ENCODE results near the gene PIK3CD.
"Not testable (repeated sequence)": the region's sequence is repeated elsewhere in the genome, so short reads cannot be mapped to it uniquely, and the experiment has no call there.

The PIK3CD gene

DNA sequence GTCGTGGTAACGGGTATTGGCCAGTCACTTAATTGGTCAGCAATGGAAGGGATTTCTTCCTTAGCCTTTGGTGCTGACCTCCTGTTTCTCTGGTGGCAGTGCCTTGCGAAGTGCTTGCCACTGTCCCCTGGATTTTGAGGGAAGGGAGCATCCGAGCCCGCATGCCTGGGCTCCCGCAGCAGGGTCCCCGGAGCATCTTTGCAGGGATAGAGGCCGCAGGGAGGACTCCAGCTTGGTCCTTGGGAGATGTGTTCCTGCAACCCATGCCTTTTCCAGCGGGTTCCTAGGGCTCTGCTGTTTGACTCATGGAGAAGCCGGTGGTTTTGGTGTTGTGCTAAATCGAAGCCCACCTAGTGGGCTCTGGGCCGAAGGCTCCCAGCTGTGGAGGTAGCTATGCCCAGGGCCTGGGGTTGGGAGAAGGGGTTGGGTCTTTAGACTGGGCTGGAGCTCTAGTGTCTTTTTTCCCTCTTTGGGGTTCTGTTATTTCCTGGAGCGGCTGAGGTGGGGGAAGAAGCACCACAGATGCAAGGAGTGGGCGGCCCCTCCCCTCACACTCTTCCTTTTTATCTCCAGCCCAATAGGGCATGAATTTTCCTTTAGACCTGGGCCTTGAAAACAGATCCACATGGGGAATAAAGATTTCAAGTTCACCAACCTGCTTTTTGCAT is 39.0 kb downstream of the PIK3CD start:
- no peak for DNase-seq

DNA sequence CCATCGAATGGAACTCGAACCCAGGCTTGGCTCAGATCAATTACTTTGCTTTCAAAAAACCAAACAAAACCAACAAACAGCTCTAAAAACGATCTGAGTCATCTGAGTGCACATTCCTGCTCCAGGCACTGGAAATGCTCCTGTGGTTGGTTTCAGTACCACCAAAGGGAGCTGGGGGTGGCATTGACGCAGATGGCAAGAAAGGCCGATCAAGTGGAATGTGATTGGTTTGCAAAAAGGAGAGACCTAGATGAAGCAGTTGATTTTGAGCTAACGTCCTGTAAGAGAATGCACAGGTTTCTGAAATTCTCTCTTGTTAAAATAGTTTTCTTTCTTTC is 39.5 kb downstream of the PIK3CD start:
- DNase-seq: no peak

DNA sequence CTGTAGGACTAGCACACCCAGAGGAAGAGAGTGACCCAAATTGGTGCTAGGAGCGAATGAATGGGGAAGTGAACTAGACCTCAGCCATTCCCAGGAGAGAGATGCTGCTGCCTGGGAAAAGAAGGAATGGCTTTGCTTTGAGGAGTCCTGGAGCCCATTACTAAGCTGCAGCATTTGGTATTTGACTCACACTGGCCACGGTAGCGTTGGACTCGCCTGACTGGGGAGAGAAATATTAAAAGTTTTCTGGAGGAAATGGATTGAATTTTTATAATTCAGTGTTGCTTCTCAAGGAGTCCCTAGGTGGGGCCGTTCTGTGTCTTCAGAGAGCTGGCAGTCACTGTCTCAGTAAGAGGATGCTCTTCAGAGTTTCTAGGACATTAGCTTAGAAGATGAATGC is 40.2 kb downstream of the PIK3CD start:
- DNase-seq: no peak

DNA sequence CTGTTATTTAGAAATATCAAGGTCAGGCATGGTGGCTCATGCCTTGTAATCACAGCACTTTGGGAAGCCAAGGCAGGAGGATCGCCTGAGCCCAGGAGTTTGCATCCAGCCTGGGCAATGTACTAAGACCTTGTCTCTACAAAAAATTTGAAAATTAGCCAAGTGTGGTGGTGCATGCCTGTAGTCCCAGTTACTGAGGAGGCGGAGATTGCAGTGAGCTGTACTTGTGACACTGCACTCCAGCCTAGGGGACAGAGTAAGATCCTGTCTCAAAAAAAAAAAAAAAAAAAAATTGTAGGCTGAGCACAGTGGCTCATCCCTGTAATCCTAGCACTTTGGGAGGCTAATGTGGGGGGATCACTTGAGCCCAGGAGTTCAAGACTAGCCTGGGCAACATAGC is 45.3 kb downstream of the PIK3CD start:
- no peak for DNase-seq

DNA sequence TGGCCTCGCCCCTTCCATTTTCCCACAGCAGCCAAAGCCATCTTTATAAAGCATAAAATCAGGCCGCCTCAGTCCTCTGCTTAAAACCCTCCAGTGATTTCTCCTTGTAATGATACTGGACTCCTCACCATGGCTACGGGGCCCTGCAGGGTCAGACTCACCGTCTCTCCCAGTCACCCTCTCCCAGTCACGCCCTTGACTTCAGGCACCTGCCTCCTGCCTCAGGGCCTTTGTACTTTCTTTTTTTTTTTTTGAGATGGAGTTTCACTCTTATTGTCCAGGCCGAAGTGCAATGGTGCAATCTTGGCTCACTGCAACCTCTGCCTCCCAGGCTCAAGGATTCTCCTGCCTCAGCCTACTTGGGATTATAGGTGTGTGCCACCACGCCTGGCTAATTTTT is 47.8 kb downstream of the PIK3CD start:
- DNase-seq: no peak

DNA sequence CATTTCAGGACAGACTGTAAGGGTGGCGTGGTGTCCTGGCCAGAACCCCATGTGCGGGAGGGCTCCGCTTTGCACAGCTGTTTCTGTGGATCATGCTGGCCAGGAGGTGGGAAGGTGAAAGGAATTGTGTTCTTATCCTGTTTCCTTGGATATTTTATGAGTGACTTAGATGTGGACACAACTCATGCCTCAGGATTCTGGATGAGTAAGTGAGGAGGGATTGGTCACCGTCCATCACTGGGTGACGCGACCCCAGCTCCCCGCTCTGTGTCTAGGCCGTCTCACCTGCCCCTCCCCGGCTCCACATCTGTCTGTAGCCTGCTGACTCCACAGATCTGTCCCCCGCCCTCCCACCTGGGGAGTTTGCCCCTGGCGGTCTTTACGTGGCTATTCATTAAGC is 48.8 kb downstream of the PIK3CD start:
- no peak for DNase-seq

DNA sequence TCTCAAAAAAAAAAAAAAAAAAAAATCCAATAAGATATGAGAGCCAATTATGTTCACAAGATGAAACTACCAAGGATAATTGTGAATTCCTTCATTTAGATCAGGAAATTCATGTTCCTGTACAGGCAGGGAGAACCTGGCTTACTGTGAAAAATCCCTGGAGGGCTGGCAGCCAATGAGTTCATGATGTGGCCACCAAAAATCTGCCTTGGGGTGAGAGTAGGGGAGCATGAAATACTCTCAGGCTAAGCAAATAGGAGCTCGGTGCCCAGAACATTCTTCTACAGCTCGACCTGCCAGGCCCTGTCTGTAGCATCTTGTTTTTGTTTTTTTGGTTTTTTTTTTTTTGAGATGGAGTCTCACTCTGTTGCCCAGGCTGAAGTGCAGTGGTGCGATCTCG is 50.1 kb downstream of the PIK3CD start:
- DNase-seq: no peak

DNA sequence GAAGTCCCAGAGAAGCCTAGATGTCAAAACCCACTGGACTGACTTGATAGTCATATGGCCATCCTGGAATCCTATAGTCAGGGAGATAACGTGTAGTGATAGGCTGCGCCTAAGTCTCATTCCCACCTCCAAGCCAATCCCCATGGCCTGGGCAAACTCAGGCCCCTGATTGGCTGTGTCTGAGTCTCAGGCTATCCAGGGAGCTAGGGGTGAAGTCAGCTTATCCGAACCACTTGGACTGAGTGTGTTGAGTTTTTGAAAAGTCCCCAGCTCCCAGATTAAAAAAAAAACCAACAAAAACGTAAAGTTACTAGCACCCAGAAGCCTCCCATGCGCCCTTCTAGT is 51.6 kb downstream of the PIK3CD start:
- DNase-seq: no peak

DNA sequence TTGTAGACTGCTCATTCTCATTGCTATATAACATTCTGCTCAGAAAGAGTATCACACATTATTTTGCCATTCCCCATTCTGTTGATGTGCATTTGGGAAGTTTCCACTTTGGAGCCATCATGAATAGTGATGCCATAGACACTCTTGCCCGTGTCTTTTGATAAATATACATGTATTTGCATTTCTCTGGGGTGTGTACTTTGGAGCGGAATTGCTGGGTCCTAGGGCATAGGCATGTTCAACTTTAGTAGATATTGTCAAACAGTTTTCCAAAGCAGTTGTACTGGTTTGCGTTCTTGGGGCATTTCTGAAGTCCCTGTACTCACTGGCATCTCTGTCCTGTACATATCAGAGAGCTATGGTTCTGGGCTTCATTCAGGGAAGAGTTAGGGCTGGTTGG is 52.1 kb downstream of the PIK3CD start:
- no peak for DNase-seq

DNA sequence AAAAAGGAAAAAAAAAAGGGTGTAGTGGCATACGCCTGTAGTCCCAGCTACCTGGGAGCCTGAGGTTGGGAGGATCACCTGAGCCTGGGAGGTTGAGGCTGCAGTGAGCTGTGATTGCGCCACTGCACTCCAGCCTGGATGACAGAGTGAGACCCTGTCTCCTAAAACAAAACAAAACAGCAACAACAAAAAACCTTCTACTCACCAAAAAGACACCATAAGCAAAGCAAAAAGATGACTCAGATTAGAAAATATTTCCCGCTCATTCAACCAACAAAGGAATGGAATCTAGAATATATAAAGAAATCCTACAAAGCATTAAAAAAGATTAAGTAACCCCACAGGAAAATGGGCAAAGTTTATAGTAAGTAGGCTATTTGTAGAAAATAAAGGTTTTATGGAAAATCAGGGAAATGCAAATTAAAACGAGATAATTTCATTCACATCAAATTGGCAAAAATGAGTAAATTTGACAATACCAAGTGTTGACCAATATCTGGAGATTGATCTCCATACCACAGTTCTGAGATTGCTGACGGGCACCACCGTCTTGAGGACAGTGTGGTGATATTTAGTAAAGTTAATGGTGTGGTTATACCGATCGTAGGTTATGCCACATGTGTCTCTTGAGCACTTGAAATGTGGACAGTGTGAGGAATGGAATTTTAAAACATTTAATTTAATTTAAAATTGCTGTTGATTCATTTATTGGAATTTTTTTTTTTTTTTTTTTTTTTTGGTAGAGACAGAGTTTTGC is 54.0 kb downstream of the PIK3CD start:
- no peak for DNase-seq

DNA sequence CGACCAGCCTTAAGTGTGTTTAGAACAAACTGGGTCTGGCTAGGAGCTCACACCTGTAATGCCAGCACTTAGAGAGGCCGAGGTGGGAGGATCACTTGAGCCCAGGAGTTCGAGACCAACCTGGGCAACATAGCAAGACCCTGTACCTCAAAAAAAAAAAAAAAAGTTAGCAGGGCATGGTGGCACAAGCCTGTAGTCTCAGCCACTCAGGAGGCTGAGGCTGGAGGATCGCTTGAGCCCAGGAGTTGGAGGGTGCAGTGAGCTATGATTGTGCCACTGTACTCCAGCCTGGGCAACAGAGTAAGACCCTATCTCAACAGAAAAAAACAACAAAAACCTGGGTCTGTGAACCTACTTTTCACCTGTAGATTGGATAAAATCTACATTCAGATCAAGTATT is 54.6 kb downstream of the PIK3CD start:
- no peak for DNase-seq

DNA sequence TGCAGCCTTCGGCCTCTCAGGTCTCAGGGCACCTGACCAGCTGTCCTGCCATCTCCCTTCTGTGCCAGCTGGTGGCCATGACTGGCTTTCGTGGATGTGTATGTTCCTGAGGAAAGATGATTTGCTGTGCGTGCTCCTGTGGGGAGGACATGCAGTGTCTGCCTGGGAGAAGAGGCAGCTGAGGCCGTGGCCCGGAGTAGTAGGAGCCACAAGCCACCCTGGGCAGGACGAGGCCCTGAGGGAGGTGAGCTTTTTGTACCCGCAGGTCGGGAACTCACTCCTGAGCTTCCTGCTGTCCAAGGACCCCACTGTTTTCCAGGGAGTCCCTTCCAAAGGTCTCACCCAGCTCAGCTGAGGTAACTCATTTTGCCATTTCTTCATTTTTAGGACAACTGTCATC is 58.5 kb downstream of the PIK3CD start:
- no peak for DNase-seq

DNA sequence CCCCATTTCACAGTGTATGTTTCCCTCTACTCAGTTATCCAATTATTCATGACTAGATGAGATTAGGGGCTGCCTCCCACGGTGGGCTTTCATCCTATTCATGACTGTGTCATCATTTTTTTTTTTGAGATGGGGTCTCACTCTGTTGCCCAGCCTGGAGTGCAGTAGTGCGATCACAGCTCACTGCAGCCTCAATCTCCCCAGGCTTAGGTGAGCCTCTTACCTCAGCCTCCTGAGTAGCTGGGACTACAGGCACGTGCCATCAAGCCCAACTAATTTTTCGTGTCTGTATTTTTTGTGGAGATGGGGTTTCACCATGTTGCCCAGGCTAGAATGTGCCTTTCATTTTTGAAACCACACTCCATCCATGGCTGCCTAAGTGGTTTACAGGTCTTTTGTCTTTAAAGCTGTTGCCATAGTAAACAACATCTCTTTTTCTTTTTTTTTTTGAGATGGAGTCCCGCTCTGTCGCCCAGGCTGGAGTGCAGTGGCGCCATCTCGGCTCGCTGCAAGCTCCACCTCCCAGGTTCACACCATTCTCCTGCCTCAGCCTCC is 60.0 kb downstream of the PIK3CD start:
- no peak for DNase-seq

DNA sequence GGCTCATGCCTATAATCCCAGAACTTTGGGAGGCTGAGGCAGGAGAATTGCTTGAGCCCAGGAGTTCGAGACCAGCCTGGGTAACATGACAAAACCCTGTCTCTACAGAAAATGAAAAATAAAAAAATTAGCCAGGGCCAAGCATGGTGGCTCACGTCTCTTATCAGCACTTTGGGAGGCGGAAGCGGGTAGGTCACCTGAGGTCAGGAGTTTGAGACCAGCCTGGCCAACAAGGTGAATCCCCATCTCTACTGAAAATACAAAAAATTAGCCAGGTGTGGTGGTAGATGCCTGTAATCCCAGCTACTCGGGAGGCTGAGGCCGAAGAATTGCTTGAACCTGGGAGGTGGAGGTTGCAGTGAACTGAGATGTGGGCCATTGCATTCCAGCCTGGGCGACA is 61.2 kb downstream of the PIK3CD start:
- not testable (repeated sequence) for DNase-seq

DNA sequence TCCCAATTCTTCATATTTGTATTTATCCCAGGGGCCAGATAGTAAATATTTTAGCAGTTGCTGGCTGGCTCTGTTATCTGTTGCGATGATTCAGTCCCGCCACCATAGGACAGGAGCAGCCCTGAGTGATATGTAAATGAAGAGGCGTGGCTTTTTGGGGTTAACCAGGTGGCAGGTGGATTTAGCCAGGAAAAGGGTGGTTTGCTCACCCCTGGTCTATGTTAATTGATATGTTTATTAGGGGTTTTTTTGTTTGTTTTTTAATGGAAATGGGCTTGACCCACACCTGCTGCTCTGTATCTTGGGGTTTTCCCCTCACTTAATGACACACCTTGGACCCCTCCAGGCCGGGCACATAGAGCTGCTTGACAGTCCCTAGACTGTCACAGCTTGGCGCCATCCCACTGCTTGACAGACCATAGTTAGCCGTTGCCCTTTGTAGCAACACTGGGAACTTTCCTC is 62.8 kb downstream of the PIK3CD start:
- no peak for DNase-seq

DNA sequence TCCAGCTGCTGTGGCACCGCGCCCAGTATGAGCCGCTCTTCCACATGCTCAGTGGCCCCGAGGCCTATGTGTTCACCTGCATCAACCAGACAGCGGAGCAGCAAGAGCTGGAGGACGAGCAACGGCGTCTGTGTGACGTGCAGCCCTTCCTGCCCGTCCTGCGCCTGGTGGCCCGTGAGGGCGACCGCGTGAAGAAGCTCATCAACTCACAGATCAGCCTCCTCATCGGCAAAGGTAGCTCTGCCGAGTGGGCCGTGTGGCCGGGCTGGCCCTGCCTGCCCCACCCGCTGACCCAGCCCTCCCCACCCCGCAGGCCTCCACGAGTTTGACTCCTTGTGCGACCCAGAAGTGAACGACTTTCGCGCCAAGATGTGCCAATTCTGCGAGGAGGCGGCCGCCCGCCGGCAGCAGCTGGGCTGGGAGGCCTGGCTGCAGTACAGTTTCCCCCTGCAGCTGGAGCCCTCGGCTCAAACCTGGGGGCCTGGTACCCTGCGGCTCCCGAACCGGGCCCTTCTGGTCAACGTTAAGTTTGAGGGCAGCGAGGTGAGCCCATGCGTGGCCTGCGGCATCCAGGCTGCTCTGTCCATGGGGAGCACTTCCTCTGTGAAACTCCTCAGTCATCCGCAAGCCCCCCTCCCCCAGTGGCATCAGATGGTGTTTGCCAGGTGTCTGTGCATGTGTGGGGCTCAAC is 64.2 kb downstream of the PIK3CD start:
- no peak for DNase-seq

DNA sequence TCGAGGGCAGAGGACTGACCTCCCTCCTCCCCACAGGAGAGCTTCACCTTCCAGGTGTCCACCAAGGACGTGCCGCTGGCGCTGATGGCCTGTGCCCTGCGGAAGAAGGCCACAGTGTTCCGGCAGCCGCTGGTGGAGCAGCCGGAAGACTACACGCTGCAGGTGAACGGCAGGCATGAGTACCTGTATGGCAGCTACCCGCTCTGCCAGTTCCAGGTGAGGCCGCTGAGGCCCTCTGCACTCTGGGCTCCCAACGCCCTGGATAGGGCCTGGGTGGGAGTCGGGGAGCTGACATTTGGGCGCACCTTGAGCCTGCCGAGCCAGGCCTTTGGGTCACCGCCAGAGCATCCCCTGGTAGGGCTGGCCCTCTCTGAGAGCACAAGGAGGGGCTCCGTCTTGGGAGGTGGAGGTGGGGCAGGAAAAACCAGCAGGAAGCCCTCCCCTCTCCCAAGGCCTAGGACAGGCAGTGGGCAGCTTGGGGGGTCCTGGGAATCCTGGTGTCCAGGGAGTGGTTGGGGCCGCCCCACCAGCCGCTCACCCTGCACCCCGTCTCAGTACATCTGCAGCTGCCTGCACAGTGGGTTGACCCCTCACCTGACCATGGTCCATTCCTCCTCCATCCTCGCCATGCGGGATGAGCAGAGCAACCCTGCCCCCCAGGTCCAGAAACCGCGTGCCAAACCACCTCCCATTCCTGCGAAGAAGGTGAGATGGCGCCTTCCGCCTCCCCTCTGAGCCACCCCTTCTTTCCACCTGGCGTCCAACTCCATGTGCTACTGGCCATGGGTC is 65.1 kb downstream of the PIK3CD start:
- no peak for DNase-seq

DNA sequence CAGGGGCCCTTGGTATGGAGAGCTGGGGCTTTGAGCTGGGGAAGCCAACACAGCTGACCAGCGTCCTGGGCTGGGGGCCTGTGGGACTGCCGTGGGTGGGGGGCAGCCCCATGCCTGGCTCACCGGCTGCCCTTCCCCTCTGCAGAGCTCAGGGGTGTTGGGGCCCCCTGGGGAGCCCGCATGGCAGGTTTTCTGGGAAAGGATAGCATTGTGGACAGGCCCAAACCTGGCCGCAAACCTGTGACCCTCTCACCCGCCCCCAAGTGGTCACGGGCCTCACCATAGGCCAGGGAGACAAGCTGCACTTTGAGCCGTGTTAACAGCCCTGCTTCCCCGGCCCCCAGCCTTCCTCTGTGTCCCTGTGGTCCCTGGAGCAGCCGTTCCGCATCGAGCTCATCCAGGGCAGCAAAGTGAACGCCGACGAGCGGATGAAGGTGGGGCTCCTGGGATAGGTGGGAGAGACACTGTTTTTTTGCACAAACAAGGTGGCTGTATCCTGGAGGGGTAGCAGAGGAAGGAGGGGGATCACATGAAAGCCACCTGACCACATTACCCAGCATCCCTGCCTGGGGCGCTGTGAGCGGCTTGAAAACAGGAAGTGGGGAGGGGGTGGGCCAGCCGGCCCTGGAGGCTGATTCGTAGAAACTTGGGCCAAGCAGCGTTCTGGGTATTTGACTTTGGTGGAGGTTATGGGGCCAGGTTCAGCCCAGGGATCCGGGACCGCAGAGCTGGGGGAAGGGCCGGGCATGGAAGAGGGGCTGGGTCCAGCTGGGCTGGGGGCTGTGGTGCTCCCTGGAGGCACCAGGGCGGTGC is 65.9 kb downstream of the PIK3CD start:
- DNase-seq: peak; percentile 78

DNA sequence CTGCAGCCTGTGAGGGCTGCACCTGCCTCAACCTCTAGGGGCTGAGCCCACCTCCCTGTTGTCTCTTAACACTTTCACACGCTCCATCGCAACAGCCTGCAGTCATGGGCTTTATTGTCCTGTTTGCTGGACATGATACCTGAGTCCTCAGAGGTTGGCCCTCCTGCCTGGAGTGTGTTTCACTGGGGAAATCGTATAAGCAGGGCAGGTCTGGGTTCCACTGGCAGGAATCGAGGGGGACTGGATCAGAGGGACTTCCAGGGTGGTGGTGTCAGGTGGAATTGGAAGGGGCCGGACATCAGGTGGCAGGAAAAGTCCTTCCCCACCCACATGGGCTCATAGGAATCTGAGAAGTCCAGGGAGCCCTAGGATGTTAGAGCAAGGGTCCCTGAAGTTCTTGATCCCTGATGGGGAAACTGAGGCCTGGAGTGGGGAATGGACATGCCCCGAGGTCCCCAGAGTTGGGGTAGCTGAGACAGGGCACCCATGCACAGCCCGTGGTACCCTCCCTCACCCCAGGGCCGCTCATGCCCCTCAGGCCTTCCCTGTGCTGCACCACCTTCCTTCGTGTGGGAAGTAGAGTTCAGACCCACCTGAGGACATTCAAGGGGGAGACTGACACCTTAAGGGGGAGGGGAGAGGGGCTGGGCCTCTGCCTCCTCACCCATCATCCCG is 66.6 kb downstream of the PIK3CD start:
- no peak for DNase-seq

DNA sequence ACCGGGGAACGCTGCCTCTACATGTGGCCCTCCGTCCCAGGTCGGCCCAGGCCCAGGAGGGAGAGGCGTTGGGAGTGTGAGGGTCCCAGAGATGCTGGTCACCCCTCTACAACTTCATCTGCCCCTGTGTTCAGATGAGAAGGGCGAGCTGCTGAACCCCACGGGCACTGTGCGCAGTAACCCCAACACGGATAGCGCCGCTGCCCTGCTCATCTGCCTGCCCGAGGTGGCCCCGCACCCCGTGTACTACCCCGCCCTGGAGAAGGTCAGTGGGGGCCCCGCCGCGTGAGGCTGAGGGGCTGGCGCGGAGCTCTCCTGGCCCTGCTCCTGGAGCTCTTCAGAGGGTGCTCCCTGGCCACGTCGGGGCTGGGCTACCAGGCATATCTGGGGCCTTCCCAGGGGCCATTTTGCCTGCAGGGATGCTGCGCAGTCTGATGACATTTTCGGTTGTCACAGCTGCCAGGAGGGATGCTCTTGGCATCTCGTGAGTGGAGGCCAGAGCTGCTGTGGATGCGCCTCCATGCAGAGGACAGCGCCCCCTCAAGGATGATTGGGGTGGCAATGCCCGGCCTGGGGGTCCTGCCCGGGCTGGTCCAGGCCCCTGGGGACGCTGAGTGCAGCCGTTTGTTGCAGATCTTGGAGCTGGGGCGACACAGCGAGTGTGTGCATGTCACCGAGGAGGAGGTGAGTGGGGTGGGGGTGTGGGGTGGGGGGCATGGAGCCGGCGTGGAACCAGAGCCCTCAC is 68.6 kb downstream of the PIK3CD start:
- no peak for DNase-seq
